T-helper 22 cell (primary cell): ENCODE data around the gene CDH13.

Experiments used
- DNase-seq: peaks from one replicate; pipeline ENCODE4 v3.0.0-alpha.2; 2020; ENCODE audit warnings: low read depth

Gene CDH13

GRCh38 chr16:83187405-83187804 lies 560.6 kb downstream of the CDH13 start:
- no peak for DNase-seq

- no peak for DNase-seq
These were observed 570.0 kb downstream of the CDH13 start for GRCh38 chr16:83196796-83197195.

- DNase-seq, result no peak
These were observed 570.7 kb downstream of the CDH13 start for GRCh38 chr16:83197450-83197849.

- no peak for DNase-seq
These were observed 572.2 kb downstream of the CDH13 start for GRCh38 chr16:83198977-83199376.

- DNase-seq, result no peak
These were observed 573.4 kb downstream of the CDH13 start for GRCh38 chr16:83200005-83200779.

GRCh38 chr16:83201748-83202147 lies 575.0 kb downstream of the CDH13 start:
- no peak for DNase-seq

GRCh38 chr16:83205896-83206295 lies 579.1 kb downstream of the CDH13 start:
- no peak for DNase-seq

GRCh38 chr16:83206426-83206825 lies 579.7 kb downstream of the CDH13 start:
- no peak for DNase-seq

- no peak for DNase-seq
These were observed 584.9 kb downstream of the CDH13 start for GRCh38 chr16:83211711-83212110.

- DNase-seq, result no peak
These were observed 585.6 kb downstream of the CDH13 start for GRCh38 chr16:83212301-83212841.

- DNase-seq, result no peak
These were observed 587.9 kb downstream of the CDH13 start for GRCh38 chr16:83214671-83215070.

- no peak for DNase-seq
These were observed 588.7 kb downstream of the CDH13 start for GRCh38 chr16:83215406-83216001.

GRCh38 chr16:83219285-83219684 lies 592.5 kb downstream of the CDH13 start:
- DNase-seq, result no peak

GRCh38 chr16:83220066-83220465 lies 593.3 kb downstream of the CDH13 start:
- no peak for DNase-seq

GRCh38 chr16:83224642-83225041 lies 597.9 kb downstream of the CDH13 start:
- DNase-seq, result no peak

GRCh38 chr16:83227336-83227735 lies 600.6 kb downstream of the CDH13 start:
- DNase-seq, result no peak

- DNase-seq, result no peak
These were observed 605.0 kb downstream of the CDH13 start for GRCh38 chr16:83231729-83232128.

- no peak for DNase-seq
These were observed 606.4 kb downstream of the CDH13 start for GRCh38 chr16:83233153-83233552.

GRCh38 chr16:83238949-83239691 lies 612.4 kb downstream of the CDH13 start:
- DNase-seq, result no peak

GRCh38 chr16:83244057-83244456 lies 617.3 kb downstream of the CDH13 start:
- no peak for DNase-seq

- DNase-seq, result no peak
These were observed 618.3 kb downstream of the CDH13 start for GRCh38 chr16:83245061-83245460.

GRCh38 chr16:83247767-83248372 lies 621.1 kb downstream of the CDH13 start:
- DNase-seq, result no peak
